HG02970 (cell line): ENCODE measurements around the gene MEIKIN.
"Not testable (repeated sequence)": the region's sequence is repeated elsewhere in the genome, so short reads cannot be mapped to it uniquely, and the experiment has no call there.

Source experiments
- ATAC-seq: cut with Tn5 transposase; IDR thresholded peaks from one replicate; pipeline ENCODE4 v1.9.1; 2021; ENCODE audit warnings: mild to moderate bottlenecking, moderate library complexity, moderate number of reproducible peaks; ENCODE audit not compliant: unreplicated experiment, low FRiP score

MEIKIN gene

DNA sequence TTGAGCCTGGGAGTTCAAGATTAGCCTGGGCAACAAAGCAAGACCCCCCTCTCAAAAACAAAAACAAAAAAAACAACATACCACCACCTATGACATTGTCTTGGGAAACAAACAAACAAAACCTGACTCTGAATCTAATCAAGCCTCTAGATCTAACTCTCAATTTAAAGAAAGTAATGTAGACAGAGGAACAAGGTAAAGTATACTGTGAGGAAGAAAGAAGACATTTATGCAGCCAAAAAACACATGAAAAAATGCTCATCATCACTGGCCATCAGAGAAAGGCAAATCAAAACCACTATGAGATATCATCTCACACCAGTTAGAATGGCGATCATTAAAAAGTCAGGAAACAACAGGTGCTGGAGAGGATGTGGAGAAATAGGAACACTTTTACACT is 167.3 kb downstream of the MEIKIN start:
- ATAC-seq, result not testable (repeated sequence)

DNA sequence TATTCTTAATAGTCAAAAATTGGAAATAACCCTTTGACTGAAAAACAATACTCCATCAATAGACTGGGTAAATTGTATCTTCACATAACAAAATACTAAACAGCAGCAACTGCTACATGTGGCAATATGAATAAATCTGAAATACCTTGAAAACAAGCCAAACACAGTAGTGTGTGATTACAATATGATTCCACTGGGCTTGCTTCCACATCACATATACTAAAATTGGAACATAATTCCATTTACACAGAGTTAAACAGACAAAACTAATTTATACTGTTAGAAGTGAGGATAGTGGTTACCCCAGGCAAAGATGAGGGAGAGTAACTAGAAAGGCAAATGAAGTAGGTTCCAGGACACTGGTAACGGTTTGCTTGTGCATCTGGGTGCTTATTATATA is 169.0 kb downstream of the MEIKIN start:
- ATAC-seq, result no peak

DNA sequence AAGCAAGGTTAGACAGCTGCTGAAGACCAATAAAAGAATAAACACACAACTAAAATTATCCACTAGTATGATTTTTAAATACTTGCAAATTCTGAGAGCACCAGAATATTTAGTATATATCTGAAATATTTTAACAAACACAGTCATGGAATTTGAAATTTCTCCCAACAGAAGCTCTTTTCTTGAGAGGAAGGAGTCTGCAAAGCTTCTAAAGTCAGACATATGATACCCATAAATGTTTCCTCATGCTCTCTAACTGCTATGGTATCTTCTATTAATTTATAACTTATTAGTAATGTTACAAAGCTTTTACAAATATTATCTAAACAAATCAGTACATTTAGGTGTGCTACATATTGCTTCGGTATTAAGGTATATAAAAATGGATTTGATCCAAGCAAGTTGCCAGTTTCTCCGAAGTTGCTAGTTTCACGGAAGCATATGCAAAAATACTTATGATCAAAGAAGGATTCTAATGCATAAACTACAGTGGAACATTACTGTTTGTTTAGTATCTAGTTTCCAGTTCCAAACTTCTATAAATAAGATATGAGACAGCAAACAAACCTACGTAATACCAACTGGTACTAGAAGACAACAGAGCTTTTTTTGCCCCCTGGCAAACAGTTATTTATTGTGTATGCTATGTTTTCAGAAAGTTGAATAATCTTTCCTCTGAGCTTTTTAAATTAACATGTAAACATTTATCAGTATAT is 170.7 kb downstream of the MEIKIN start:
- ATAC-seq, result no peak

DNA sequence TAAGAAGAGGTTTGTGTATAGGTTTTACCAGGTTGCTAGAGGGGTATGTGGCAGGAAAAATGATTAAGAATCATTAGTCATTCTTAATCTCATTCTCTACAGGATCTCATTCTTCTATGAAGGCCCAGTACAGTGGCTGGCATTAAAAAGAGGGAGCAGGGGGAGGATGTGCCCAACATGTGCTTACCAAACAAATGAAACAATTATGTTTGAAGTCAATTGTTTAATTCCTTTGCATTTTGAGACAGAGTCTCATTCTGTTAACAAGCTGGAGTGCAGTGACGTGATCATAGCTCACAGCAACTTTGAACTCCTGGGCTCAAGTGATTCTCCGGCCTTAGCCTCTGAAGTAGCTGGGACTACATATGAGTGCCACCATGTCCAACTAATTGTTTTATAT is 171.7 kb downstream of the MEIKIN start:
- no peak for ATAC-seq

DNA sequence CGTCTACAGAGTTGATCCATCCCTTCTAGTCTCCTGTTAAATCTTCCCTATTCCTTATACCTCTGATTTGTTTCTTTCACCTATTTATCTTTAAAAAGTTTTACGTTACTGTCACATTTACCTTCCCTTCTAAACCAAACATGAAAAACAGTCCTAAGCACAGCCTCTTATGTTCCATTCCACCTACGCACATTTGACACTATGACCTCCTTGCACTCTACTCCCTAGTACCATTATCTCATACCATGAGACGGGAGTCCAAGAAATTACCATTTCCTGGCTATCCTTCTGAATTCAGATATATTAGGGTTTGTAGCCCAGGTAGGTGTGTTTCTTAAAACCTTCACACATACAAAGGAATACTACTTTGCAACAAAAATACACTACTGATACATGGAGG is 173.8 kb downstream of the MEIKIN start:
- ATAC-seq, result no peak

DNA sequence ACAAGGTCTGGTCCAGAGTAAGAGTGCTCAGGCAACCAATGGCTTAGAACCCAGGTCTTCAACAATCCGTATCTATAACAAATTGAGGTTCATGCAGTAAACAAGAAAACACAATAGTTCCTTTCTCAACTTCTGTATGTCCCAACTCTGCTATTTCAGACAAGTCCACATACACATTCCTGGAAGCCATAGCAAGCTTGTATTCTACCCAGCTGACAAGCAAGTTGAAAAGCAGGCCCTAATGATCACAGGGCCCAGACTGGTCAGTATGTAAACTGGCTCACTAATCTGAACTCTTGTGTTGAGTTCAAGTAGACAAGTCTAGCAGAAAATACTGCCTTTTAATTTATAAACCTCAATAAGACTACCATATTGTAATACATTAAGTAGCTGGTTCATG is 175.5 kb downstream of the MEIKIN start:
- ATAC-seq, result no peak

DNA sequence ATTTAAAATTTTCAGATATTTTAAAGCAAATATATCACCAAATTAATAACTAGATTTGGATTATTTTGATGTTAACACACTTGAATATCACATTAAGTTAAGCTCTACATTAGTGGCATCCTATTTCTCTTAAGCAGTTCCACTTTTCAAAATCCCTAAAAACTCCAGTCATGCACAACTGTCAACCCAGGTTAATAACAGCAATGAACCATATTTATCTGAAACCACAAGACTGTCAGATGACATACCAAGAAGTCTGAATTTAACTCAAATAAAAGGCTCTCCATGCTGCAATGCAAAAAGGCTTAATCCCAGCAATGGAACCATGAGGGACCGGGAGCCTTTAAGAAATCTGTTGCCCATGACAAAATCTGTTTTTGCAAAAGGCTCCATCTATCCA is 176.1 kb downstream of the MEIKIN start:
- no peak for ATAC-seq

DNA sequence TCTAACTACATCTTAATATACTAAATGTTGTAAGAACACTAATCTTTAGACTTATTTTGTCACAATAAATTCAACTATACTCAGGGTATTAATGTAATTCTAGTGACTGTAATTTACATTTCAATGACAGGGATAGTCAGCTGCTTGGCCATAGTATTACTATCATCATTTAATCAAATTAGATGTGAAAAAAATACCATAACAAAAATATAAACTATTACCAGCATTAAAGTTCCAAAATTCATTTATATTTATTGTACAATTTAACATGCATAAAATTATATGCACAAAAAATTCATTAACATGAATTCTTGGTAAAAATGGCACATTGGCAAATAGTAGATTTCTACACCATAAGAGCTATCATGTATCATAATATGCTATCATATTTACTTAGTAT is 177.6 kb downstream of the MEIKIN start:
- ATAC-seq, result no peak

DNA sequence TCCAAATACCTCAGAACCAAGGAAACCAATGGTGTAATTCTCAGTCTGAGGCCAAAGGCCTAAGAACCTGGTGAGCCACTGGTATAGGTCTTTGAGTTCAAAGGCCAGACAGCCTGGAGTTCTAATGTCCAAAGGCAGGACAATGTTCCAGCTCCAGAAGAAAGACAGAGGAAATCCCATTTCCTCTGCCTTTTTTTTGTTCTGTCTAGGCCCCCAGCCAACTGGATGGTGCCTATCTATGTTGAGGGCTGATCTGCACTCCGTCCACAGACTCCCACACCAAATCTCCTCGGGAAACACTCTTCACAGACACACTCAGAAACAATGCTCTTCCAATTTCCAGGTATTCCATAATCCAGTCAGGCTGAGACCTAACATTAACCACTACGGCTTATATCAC is 178.8 kb downstream of the MEIKIN start:
- no peak for ATAC-seq

DNA sequence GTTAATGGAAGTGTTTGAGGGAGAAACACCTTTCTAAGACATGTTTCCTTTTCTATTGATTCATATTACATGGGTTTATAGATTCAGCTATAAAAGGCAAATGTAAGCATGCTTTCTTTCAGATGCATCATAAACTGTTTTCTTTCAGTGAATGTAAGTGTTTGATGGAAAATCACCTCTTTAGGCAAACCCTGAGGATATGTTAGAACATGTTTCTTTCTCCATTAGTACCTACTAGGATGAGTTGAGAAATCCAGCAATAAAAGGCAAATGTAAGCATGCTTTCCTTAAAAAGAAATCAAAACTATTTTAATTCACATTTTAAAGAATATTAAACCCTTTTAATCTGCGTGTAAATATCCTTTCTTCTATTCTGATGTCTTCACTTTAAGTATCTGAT is 180.2 kb downstream of the MEIKIN start:
- ATAC-seq, result no peak

DNA sequence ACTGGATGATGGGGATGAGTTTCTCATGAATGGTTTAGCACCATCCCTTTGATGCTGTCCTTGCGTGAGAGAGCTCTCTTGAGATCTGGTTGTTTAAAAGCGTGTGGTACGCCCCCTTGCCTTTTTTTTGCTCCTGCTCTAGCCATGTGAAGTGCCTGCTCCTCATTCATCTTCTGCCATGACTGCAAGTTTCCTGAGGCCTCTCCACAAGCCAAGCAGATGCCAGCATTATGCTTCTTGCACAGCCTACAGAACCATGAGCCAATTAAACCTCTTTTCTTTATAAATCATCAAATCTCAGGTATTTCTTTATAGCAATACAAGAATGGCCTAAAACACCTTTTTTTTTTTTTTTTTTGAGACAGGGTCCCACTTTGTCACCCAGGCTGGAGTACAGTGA is 181.5 kb downstream of the MEIKIN start:
- no peak for ATAC-seq

DNA sequence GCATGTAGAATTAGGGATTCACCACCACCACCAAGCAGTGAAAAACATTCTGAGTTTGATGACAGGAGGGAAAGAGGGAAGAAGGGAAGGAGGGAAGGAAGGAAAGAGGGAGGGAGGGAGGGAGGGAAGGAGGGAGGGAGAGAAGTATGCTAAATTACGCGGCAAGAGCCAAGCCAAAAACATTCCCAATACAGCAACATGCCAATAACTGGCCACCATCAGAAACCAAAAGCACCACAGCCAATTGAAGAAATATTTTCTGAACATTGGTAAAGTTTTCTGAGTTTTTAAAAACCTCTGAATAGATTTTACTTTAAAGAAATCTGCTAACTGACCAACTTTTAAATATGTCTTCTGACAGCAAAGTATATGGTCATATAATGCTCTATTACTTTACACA is 184.7 kb downstream of the MEIKIN start:
- ATAC-seq, result no peak

DNA sequence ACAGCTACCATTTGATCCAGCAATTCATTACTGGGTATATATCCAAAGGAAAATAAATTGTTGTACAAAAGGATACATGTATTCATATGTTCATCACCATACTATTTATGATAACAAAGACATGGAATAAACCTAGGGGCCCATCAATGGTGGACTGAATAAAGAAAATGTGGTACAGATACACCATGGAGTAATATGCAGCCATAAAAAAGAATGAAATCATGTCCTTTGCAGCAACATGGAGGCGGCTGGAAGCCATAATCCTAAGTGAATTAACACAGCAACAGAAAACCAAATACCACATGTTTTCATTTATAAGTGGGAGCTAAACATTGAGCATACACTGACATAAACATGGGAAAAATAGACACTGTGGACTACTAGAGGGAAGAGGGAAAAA is 185.8 kb downstream of the MEIKIN start:
- ATAC-seq, result no peak

DNA sequence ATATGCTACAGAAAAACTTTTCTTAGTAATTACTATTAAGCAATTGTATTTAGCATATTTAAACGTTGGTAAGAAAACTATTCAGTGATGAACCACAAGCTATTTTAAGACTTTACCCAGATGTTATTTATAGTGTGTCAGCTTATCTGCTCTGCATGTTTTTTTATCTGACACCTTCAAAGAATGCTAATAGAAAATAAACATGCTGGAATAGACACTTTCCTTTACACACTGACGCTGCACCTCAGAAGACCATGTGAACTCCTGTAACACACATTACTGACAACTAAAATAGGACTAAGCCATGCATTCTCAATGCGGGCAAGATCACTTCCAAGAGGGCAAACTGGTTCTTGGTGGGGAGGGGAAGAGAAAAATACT is 187.0 kb downstream of the MEIKIN start:
- ATAC-seq, result no peak

DNA sequence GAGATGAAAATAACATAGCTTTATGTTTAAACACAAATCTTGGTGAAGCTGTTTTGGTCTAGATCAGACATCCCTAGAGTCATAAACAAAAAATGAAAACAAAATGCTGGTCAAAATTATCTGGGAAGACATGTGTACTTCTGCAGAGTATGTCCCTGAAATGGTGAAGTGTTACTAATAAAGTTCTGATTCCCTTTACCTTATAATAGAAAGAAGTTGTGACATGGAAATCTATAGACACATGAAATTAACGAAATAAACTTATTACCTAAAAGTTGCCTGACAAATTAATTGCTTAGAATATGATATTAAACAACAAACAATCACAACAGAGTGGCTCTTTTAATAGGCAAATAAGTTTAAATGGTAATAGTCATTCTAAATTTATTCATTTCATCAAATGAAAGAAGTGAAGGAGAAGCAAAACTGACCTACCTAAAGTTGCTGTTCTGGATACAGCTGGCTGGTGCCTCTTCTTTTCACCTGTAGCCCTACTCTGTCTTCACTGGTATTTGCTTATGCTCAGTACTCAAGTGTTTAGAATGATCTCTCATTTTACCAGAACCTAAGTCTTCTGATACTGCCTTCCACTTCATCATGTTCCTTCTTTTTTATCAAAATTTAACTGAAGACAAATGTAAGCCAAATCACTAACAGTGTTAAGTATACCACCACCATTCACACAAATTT is 187.5 kb downstream of the MEIKIN start:
- no peak for ATAC-seq
